ENCODE measurements around the gene ENTPD1. TPM values are rescaled to one million over a fixed set of nuclear protein-coding genes. Genes with fewer than 3 reads are reported as not detected.

ENTPD1 gene, protein sequence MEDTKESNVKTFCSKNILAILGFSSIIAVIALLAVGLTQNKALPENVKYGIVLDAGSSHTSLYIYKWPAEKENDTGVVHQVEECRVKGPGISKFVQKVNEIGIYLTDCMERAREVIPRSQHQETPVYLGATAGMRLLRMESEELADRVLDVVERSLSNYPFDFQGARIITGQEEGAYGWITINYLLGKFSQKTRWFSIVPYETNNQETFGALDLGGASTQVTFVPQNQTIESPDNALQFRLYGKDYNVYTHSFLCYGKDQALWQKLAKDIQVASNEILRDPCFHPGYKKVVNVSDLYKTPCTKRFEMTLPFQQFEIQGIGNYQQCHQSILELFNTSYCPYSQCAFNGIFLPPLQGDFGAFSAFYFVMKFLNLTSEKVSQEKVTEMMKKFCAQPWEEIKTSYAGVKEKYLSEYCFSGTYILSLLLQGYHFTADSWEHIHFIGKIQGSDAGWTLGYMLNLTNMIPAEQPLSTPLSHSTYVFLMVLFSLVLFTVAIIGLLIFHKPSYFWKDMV
- not detected in 2 replicates for total RNA-seq

DNA sequence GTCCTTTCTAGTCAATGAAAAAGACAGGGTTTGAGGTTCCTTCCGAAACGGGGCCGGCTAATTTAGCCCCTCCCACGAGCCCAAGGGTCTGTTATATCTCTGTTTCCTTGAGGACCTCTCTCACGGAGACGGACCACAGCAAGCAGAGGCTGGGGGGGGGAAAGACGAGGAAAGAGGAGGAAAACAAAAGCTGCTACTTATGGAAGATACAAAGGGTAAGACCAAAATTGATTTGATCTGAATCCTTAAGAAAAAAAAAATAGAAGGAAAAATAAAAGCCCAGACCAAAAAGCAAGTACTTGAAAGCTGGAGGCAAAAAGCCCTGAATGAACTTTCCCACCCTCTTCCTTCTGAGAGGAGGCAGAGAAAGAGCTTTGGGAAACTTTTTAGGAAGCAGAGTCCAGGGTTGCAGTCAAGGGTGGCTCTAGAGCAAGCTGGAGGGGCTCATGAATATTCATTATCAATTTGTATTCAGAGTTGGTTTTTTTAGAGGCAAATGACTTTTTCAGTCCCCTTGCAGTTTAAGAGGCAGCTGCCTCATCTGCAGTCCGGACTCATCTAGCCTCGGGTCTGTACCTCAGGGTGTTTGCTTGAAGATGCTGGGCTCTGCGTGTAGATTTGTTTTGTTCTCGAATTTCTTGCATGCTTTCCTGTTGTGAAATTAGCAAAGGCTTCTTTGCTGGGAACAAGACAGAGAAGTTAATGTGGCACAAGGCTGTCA is at the start of gene ENTPD1:
Gene ENTPD1, plus strand, starts transcription at position 123 of the 721 bp plus-strand sequence. Its CDS starts 77 bp downstream, at position 200.

DNA sequence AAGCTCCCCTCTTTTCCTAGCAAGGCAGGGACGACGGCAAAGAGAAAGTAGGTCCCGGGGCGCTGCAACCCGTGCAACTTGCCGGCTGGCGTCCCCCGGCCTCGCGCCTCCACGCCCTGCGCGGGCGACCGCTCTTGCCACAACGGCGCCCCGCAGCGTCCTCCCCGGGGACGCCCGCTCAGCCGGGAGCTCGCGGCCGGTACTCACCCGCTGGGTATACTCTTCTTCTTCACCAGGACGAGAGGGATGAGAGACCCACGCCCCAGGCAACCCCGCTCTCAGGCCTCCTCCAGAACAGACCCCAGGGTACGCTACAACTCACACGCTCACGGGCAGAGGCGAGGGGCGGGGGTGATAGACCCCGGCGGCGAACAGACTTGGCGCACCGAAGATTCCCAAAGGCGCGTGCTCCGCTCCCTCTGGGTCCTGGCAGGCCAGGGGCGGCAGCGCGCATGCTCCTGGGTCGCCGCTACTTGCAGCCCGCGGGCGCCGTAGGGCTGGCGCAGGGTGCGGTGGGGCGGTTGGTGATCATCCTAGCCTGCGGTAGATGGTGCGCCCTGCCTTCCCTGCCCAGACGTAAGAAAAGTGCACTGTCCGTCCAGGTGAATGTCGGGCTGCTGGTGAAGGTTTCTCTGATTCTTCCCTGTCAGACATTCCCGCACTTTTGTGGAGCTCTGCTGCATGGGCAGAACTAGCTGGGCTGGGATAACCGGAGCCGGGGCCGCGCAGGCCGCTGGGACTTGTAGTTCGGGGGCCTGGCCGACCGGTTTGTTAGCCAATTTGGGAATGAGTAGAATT is 151.7 kb downstream of the ENTPD1 start, which contains the start of gene CC2D2B:
Gene CC2D2B, plus strand, starts transcription at position 520 of the 798 bp plus-strand sequence. CDS start 3,349 bp downstream, outside the sequence.

Other genes with a start within 250 kb of the ENTPD1 start
- gene SORBS1, start 194.8 kb upstream of the ENTPD1 start, total RNA-seq, result 0.34 and 0.59 TPM in 2 replicates
- 75.2 and 80.7 TPM in 2 replicates for gene ALDH18A1, start 99.5 kb upstream of the ENTPD1 start, total RNA-seq
- gene TCTN3, start 62.2 kb upstream of the ENTPD1 start, total RNA-seq, result 30.8 and 35.1 TPM in 2 replicates
- not detected in 2 replicates for gene CC2D2B, start 151.8 kb downstream of the ENTPD1 start, total RNA-seq